K562 (cell line): ENCODE data around the gene DRD2. TPM values are rescaled to one million over a fixed set of nuclear protein-coding genes. Genes with fewer than 3 reads are reported as not detected.

Source experiments
- ATAC-seq: fragments of 200-7000 bp; cut with Tn5 transposase; 3 replicates; pipeline ENCODE4 v1.9.1; 2020; ENCODE audit warnings: moderate library complexity
- BruUV-seq: library from RNA; stranded (reverse); fragments of 400-500 nt; replicated peaks from 2 replicates; lab custom pipeline; 2021; lab: Mats Ljungman, UMichigan
- CTCF ChIA-PET: fragments of 300-600 bp; formaldehyde crosslinking; extraction: SDS; loops from one replicate; lab custom pipeline; 2021; ENCODE audit warnings: low intra/inter-chr PET ratio; lab: Yijun Ruan, JAX
- POLR2A ChIA-PET: fragments of 300-600, 350-650 bp; sonication (Branson Sonifier 250); formaldehyde crosslinking; extraction: SDS; loops from one replicate; lab custom pipeline; 2021; ENCODE audit warnings: antibody characterized with exemption, inconsistent platforms; lab: Yijun Ruan, JAX
- DNase-seq, 4 experiments: peaks; one replicate each; pipeline versions ENCODE4 v3.0.0 to v3.0.0-alpha.2; 2011 to 2018; ENCODE audit warnings: low spot score in 3 of 4, mixed read lengths in 3 of 4; ENCODE audit errors: extremely low read depth in 1 of 4
- FAIRE-seq: peaks from 2 replicates; lab custom pipeline; 2011; peaks lifted over from hg19 to GRCh38; lab: Jason Lieb, UNC
- H2AFZ ChIP-seq: 2 replicates; pipeline ENCODE4 v1.6.0; 2011; ENCODE audit warnings: low read depth, low read length, control low read depth, inconsistent platforms
- H3K27ac ChIP-seq: fragments of 200-600 bp; 3 replicates; pipeline ENCODE4 v1.8.0; 2011; ENCODE audit warnings: low read depth, mild to moderate bottlenecking, control low read depth, inconsistent platforms, low read length, moderate library complexity, mixed read lengths; ENCODE audit errors: extremely low read depth
- H3K27me3 ChIP-seq, 2 experiments: fragments of 300-600 bp in 1 of 2; 2 replicates in 1 of 2; 3 replicates in 1 of 2; pipeline versions ENCODE4 v1.6.0 to v1.8.0; 2011; ENCODE audit warnings: inconsistent platforms in 2 of 2, low read length in 2 of 2, mild to moderate bottlenecking in 1 of 2, mixed read lengths in 1 of 2, moderate library complexity in 1 of 2; ENCODE audit not compliant: control insufficient read depth in 2 of 2, insufficient read depth in 2 of 2
- H3K36me3 ChIP-seq: fragments of 300-600 bp; 3 replicates; pipeline ENCODE4 v1.8.0; 2011; ENCODE audit warnings: mild to moderate bottlenecking, low read length, inconsistent platforms; ENCODE audit not compliant: control insufficient read depth, insufficient read depth
- H3K4me1 ChIP-seq, 2 experiments: fragments of 200-600 bp in 1 of 2; replicated peaks in 1 of 2; 2 replicates in 1 of 2; 3 replicates in 1 of 2; pipeline versions ENCODE4 v1.5.1 to v1.8.0; 2011; ENCODE audit warnings: inconsistent platforms in 2 of 2, low read length in 2 of 2, mild to moderate bottlenecking in 1 of 2, mixed read lengths in 1 of 2, moderate library complexity in 1 of 2; ENCODE audit not compliant: control insufficient read depth in 2 of 2, insufficient read depth in 2 of 2
- H3K4me2 ChIP-seq: 2 replicates; pipeline ENCODE4 v1.6.1; 2011; ENCODE audit warnings: low read length, control low read depth, inconsistent platforms, mixed read lengths; ENCODE audit not compliant: insufficient read depth
- H3K4me3 ChIP-seq: fragments of 200-600 bp; sonication (generic), shearing (Covaris generic); 2 replicates; pipeline ENCODE4 v1.5.1; 2016; ENCODE audit warnings: control low read depth, inconsistent platforms
- H3K79me2 ChIP-seq: fragments of 200-600 bp; 3 replicates; pipeline ENCODE4 v1.8.0; 2011; ENCODE audit warnings: low read length, inconsistent platforms; ENCODE audit not compliant: control insufficient read depth, insufficient read depth
- H3K9ac ChIP-seq, 2 experiments: 2 replicates each; pipeline versions ENCODE4 v1.6.0 to v1.6.1; 2011; ENCODE audit warnings: low read depth in 2 of 2, low read length in 2 of 2, control low read depth in 1 of 2, inconsistent platforms in 1 of 2, mild to moderate bottlenecking in 1 of 2, mixed read lengths in 1 of 2; ENCODE audit not compliant: insufficient read depth in 1 of 2
- H3K9me1 ChIP-seq: one replicate; pipeline ENCODE4 v1.6.0; 2011; ENCODE audit warnings: inconsistent platforms, mild to moderate bottlenecking, low read length, moderate library complexity; ENCODE audit not compliant: control insufficient read depth, insufficient read depth
- H3K9me3 ChIP-seq: replicated peaks from 2 replicates; pipeline ENCODE4 v1.5.1; 2011; ENCODE audit warnings: low read depth, low read length, inconsistent platforms; ENCODE audit not compliant: control insufficient read depth, insufficient read depth
- H4K20me1 ChIP-seq: replicated peaks from 2 replicates; pipeline ENCODE4 v1.6.1; 2011; ENCODE audit warnings: low read length, inconsistent platforms, mixed read lengths; ENCODE audit not compliant: control insufficient read depth, insufficient read depth
- BHLHE40 ChIP-seq: IDR thresholded peaks from 2 replicates; pipeline ENCODE4 v1.6.1; 2011; ENCODE audit warnings: low read length, improper control_type of control experiment
- EGR1 ChIP-seq: fragments of 450-650 bp; conservative IDR thresholded peaks from 2 replicates; pipeline ENCODE4 v1.6.1; 2017; ENCODE audit warnings: mild to moderate bottlenecking
- HDAC2 ChIP-seq: fragments of 450-650 bp; IDR thresholded peaks from 2 replicates; pipeline ENCODE4 v1.6.1; 2016; ENCODE audit warnings: mild to moderate bottlenecking
- NCOR1 ChIP-seq: fragments of 450-650 bp; IDR thresholded peaks from 2 replicates; pipeline ENCODE4 v1.6.1; 2016; ENCODE audit warnings: mild to moderate bottlenecking, moderate library complexity
- TSHZ1 ChIP-seq: fragments of 250-450 bp; sonication (Bioruptor Pico); IDR thresholded peaks from 2 replicates; pipeline ENCODE4 v1.4.0; 2020; ENCODE audit warnings: mild to moderate bottlenecking, moderate library complexity
- ZKSCAN8 ChIP-seq: fragments of 200-800 bp; sonication (Bioruptor generic); IDR thresholded peaks from 2 replicates; pipeline ENCODE4 v1.6.1; 2016; ENCODE audit warnings: missing genetic modification characterization, missing compliant biosample characterization
- ZNF133 ChIP-seq: fragments of 250-450 bp; sonication (Bioruptor Pico); IDR thresholded peaks from 2 replicates; pipeline ENCODE4 v1.4.0; 2020; ENCODE audit warnings: mild to moderate bottlenecking
- ZNF408 ChIP-seq: fragments of 250-450 bp; sonication (Bioruptor Pico); IDR thresholded peaks from 2 replicates; pipeline ENCODE4 v1.4.0; 2020; ENCODE audit warnings: low read depth, mild to moderate bottlenecking, moderate library complexity
- WGBS: fragments of 100-300 bp; shearing (Covaris generic); methylation state at CpG from one replicate; pipeline ENCODE4 v1.1.6; 2016; ENCODE audit warnings: low coverage, mixed read lengths; ENCODE audit not compliant: insufficient coverage; ENCODE audit errors: missing lambda C conversion rate; 5-methylcytosine and 5-hydroxymethylcytosine counted together
- in situ Hi-C: fragments of 300-500 bp; cut with MboI; formaldehyde crosslinking; loops from 4 replicates; pipeline ENCODE4 v1.15.0; 2018; ENCODE audit warnings: inconsistent platforms, mixed read lengths
- intact Hi-C: fragments of 100-400 bp; cut with micrococcal nuclease; formaldehyde crosslinking; loops from 2 replicates; pipeline ENCODE4 v1.14.2; 2022
- polyA plus RNA-seq, 8 experiments: library from polyadenylated mRNA; depleted of rRNA in 4 of 8; stranded (reverse) in 5 of 8; unstranded in 3 of 8; fragments of >200 nt; fragmentation: Nextera tagmentation in 2 of 8; fragmentation: Illumina TruSeq in 1 of 8; extraction: Ambion mirVana in 2 of 8; extraction: Trizol in 1 of 8; gene quantifications; 2 replicates each; pipeline versions ENCODE4 v1.2.1 to v1.2.3, GENCODE V29; 2011 to 2014; ENCODE audit warnings: inconsistent platforms in 1 of 8, missing spikeins in 1 of 8
- total RNA-seq, 7 experiments: library from RNA; depleted of rRNA in 6 of 7; stranded (reverse); fragments of >200 nt in 6 of 7; fragmentation: Illumina TruSeq in 2 of 7; extraction: Trizol in 2 of 7; gene quantifications; 2 replicates each; pipeline versions ENCODE4 v1.2.1 to v1.2.3, GENCODE V29; 2011 to 2021; ENCODE audit warnings: low replicate concordance in 1 of 7

Gene DRD2
- total and polyA plus RNA-seq, 9 of the 15 experiments (the other 6 are each of a cell fraction or from before 2014, with no cell fraction given): not detected

DNA sequence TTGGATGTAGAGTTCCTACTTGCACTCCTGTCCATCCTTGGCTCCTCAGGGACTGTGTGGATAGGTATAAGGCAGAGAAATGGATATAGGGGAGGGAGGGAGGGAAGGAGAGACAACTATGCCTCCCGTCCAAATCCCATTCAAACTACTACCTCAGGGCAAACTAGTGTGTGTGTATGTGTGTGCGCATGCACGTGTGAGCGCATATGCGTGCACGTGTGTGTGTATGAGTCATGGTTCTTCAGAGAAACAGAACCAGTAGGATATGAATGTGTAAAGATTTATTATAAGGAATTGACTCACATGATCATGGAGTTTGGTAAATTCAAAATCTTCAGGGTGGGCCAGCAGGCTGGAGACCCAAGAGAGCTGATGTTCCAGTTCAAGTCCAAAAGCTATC lies 42.2 kb upstream of the DRD2 start:
- no peak for FAIRE-seq
- 4% methylated on average over 6 of the region's 6 CpGs for WGBS
- Histone ChIP-seq H4K20me1 (no peaks in the 10 kb centered on the region), H3K36me3 (no peaks in the 10 kb centered on the region), H3K4me1 (no peaks in the 10 kb centered on the region), H3K9me3 (no peaks in the 10 kb centered on the region), H3K27me3 (peaks cover 3 to 22% of the 10 kb centered on the region in 2 experiments; a peak in 3 of 5 replicates), H3K79me2 (no peaks in the 10 kb centered on the region), H3K4me3 (no peak overlapping the region), H2AFZ (no peak overlapping the region)
- no peak for ATAC-seq
- intact Hi-C loops: no loop called here
- in situ Hi-C loops: no loop called here
- DNase-seq: no peak
- ChIA-PET CTCF (no interaction called here), POLR2A (no interaction called here)
- TF ChIP-seq BHLHE40 (peak; percentile 32; the same call in 1 of the 2 replicates), ZKSCAN8 (no peak)
- TF ChIP-seq, all 486 proteins: peak for 1
- Histone ChIP-seq H3K9me1 (no peaks in the 10 kb centered on the region), H3K9ac (no peak overlapping the region), H3K4me2 (no peak overlapping the region), H3K27ac (no peak overlapping the region)
- BruUV-seq: no TSS peak

DNA sequence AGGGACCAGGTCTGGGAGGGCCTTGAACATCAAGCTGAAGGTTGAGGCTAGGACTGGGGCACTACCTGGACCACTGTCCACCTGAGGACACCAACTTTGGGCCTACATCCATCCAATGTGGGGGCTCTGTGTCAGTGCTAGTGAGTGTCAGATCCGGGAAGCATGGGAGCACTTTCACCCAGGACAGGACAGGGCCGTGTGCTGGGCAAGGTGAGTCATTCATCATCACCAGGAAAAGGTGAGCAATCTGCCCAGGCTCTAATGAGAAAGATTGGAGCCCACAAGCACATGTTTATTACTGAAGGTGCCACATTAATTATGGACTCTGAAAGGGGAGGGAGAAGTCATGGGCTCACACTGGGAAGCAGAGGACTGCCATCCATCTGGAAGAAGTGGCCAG lies 39.7 kb upstream of the DRD2 start:
- no peak for FAIRE-seq
- no peaks in the 10 kb centered on the region for H3K9me3 ChIP-seq

More for the DNA sequence above, 39.7 kb upstream of the DRD2 start:
- no peaks in the 10 kb centered on the region for H3K79me2 ChIP-seq
- H3K27ac ChIP-seq: no peak overlapping the region
- peaks cover 0 to 14% of the 10 kb centered on the region in 2 experiments; a peak in 3 of 5 replicates for H3K27me3 ChIP-seq
- no peak for ATAC-seq
- H3K36me3 ChIP-seq: no peaks in the 10 kb centered on the region
- no peaks in the 10 kb centered on the region for H3K9me1 ChIP-seq
- BruUV-seq: no TSS peak
- WGBS: 0% methylated on average over 2 of the region's 2 CpGs
- no peak overlapping the region for H3K4me2 ChIP-seq
- in situ Hi-C loops: no loop called here
- no peak overlapping the region for H3K9ac ChIP-seq
- ChIA-PET POLR2A (no interaction called here), CTCF (no interaction called here)
- intact Hi-C loops: no loop called here
- no peak for DNase-seq
- H3K4me3 ChIP-seq: no peak overlapping the region
- no peak overlapping the region for H2AFZ ChIP-seq
- TF ChIP-seq TSHZ1 (CRISPR knock-in tag): no peak
- TF ChIP-seq NCOR1: no peak
- TF ChIP-seq ZNF133 (CRISPR knock-in tag): no peak
- no peak for TF ChIP-seq HDAC2
- TF ChIP-seq EGR1: no peak
- no peak for TF ChIP-seq ZNF408
- H4K20me1 ChIP-seq: no peaks in the 10 kb centered on the region
- H3K4me1 ChIP-seq: no peaks in the 10 kb centered on the region
